ENCODE data around the gene STRN4.
A peak's percentile ranks its signal among the peaks of the same experiment; 100 is the strongest.

Gene STRN4

DNA sequence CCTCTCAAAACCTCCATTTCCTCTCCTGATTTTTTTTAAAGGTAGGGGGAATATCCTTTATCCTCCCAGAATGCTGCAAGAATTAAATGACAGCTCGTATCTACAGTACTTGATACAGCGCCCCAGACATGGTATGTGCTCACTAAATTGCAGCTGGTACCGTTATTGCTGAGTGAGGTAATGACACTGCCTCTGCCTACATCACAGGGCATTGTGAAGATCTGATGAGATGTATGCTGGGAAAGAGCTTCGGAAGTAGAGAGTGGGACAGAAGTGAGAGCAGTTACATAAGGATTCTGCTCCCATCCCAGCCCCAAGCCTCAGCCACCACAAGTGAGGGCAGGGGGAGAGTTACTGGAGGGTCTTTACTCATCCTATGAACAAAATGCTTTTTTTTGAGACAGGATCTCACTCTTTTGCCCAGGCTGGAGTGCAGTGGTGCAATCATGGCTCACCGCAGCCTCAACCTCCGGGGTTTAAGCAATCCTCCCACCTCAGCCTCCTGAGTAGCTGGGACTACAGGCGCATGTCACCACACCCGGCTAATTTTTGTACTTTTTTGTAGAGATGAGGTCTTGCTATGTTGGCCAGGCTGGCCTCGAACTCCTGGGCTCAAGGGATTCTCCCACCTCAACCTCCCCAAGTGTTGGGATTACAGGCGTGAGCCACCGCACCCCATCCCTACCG is 2.1 kb downstream of the STRN4 start:
- DNase-seq (ENCODE audit: low spot score) = no peak

DNA sequence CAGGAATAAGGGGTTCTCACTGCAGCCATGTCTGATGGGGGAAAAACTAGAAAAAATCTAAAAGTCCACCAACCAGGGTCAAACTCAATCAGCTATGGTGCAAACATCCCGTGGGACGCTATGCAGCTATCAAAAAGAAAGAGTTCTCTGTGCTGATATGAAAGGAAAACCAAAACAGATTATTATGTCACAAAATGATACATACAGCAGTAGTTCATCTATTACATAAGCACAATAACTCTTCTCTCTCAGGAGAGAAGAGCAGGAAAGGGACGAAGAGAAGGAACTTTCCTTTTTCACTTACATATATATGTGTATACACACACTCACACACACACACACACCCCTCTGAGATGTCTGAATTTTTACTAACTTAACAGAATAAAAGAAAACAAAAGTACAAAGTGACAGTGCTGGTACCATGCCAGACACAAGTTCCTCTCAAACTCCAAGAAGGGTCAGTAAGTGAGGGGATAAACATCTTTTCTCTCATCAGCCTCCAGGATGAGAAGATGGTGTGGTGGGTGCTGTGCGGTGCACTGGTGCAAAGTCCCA is 3.2 kb downstream of the STRN4 start:
- DNase-seq (ENCODE audit: low spot score) = no peak

DNA sequence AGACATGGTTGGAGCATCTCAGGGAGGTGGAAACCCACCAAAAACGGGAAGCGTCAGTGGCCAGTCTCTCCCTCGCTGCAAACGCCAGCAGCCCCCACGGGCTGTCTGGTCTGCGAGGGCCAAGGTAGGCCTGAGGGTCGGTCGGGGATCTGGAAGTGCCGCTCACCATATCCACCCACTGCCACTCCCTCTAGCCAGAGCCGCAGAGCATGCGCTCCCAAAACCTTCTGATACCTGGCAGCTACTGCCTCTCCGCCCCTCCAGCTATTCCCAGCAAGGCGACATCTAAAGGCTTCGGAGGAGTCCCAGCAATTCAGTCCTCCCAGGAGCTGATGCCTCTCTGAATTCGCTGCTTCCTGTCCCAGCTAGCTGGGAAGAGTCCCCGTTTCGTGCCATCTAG is 4.8 kb downstream of the STRN4 start:
- no peak for DNase-seq (ENCODE audit: low spot score)

DNA sequence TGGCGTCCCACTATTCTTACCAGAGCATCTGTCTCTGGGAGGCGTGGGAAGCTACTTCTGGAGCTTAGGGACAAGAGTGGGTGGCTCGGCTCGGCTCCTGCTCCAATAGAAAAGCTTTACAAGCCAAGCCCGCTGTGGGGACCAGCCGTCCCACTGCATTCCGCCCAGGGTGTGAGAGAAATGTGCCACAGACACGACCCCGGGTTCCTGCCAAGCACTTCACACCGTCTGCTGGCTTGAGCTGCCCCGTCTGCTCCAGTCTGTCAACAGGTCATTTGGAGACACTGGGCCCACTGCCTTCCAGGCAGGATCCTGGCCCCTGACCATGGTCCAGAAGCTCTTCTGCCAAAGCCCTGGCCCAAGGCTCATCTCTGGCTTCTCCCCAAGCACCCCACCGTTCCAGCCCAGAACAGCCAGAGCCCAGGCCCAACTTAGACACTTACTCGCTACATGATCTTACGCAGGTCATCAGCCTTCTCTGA is 6.9 kb downstream of the STRN4 start:
- no peak for DNase-seq (ENCODE audit: low spot score)

DNA sequence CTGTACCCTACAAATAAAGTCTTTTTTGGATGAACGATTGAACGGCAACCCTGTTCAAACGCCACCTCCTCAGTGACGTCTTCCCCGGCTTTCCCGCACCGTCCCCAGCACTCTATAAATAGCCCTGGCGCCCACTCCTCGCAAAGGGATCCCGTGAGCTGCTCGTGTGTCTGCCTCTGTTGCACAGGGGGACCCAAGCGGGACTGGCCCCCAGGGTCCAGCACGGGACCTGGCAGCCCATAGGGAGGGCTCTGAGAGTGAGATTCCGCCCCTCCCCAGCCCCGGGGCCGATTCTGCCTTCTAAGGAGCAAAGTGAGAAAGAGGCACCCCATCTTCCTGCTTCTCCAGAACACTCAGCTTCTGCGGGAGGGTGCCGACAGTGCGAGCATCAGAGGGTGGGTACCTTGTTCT is 8.5 kb downstream of the STRN4 start:
- DNase-seq (ENCODE audit: low spot score) = no peak

DNA sequence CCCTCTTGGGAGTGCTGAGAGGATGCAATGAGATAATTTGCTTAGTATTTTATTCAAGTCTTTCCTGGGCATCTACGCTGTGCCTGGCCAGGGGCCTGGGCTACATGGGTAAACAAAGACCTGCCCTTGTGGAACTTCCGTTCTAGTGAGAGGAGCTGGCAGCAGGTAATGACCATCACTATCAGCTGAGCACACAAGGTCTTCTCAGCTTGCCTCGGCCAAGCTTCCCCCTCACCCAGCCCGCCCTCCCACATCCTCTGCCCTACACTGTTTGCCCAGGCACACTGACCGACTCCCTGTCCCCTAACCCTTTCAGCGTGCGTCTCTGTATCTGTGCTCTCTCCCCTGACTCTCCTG is 9.0 kb downstream of the STRN4 start:
- no peak for DNase-seq (ENCODE audit: low spot score)

DNA sequence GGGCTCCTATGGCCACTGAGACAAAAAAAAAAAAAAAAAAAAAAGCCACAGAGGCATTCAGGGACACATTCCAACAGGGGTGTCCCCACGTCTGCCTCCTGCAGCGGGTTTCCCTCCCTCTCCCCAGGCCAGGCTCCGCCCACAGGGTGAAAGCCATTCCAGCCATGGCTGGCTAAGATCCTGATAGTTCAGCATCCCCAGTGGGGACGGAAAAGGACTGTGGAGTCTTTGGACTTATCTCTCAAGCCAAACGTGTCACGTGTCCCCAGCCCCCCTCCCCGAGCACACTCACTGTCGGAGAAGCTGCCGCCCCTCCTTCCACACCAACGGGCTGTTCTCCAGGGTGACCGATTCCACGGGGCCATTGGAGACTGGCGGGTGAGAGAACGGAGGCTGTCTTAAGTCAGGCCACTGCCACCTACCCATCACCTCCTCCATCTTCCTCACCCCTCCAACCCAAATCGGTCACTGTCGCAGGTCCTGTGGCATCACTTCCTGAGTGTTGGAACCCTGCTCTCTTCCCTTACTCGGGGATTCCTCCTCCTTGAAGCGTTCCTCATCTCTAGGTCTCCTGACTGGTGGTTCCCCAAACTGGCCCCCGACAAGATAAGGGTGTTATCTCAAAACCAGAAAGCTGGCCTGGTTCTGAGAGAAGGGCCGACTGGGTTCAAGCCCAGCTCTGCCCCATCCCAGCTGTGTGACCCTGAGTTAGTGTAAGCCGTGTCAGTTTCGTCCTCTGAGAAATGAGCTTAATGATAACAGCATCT is 9.5 kb downstream of the STRN4 start:
- no peak for DNase-seq (ENCODE audit: low spot score)

DNA sequence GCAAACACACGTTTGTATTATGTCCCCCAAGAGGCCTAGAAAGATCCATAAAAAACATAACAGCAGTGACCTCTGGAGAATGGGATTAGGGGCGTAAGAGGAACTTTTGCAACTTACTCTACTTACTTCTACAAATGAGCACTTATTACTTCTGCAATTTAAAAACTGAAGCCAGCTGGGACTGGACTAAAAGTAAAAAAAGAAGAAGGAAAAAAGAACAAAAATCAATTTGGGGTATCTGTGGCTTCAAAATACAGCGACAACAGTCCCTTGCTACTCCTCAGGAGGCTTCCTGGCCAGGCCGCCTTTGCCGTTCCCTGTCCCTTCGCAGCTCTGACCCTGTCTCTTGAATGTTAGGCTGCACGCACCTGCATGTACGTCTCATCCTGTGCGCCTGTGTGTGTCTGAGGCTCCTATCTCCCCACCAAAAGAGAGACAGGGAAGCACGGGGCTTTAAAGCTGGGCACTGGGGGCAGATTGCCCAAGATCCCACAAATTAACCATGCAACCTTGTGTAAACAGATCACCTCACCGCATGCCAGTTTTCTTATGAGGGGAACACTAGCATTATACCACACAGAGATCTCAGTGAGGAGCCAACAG is 12.5 kb downstream of the STRN4 start:
- no peak for DNase-seq (ENCODE audit: low spot score)

DNA sequence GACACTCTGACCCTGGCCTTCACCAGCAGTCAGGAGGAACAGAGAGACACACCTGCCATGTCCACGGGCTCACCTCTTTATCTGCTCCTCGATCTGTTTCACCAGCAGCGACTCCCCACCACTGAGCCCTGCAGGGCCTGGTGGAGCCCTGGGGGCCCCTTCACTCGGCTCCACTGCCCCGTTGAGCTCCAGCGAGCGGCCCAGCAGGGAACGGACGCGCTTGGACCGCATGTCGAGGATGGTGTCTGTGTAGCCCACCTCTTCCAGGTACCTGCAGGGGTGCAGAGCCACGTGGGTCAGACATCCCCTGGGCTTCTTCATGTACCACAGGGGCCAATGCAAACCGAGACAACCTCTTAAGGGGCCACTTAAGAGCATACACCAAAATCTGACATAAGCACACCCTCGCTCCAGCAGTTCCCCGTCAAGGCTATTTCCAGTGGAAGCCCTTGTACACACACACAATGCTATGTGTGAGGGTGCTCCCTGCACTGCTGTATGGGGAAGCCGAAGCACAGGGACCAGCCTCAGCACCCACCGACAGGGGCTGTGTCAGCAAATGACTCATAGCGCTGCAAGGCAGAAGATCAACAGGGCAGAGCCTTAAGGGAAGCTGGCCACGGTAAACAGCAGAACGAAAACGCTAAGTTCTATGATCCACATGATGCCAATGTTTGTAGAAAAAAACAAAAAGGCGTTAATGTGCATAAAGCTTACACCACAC is 13.1 kb downstream of the STRN4 start:
- DNase-seq (ENCODE audit: low spot score) = no peak

DNA sequence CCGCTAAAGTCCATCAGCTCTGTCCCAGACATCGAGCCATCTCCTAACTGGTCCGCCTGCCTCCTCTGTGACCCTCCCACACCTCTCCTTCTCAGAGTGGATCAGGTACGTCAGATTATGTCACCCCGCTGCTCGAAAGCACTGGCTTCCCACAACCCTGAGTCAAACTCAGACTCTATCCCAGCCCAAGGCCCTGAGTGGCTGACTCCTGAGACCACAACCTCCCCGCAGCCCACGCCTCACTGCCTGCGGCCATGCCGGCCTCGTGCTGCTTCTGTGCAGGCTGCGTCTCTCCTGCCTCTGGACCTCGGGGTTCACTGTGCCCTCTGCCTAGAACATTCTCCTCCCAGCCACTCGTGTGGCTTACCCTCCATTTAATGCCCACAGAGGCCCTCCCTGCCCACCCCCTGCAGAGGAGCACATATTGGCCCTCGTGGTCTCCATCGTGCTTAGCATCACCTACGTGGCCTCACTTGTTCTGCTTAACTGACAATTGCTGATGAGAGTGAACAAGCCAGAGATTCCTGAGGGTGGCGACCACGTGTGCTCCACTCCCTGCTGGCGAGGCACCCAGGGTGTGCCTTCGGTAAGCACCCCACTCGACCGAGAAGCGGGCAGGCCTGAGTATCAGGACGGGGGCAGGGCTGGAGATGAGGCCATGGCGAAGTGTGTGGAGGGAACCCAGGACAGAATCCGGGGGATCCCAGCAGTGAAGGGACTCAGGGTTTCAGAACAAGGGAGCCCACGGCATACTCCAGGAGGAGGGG is 13.9 kb downstream of the STRN4 start:
- no peak for DNase-seq (ENCODE audit: low spot score)

DNA sequence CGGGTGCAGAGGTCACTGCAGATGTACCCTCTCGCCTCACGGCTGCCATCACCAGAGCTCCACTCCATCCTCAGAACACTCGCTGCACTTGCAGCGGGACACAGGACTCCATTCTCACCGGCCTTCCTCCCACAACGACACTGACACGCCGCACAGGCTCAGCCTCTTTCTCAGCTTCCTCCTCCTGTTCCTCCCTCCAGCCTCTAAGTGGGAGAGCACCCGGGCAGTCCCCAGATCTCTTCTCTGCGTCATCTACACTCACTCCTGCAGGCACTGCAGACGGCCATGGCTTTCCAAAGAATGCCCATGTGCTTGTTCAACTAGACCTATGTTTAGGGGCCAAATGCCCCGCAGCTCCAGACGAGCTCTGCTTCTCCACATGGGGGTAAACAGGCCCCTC is 14.7 kb downstream of the STRN4 start:
- DNase-seq (ENCODE audit: low spot score) = no peak

DNA sequence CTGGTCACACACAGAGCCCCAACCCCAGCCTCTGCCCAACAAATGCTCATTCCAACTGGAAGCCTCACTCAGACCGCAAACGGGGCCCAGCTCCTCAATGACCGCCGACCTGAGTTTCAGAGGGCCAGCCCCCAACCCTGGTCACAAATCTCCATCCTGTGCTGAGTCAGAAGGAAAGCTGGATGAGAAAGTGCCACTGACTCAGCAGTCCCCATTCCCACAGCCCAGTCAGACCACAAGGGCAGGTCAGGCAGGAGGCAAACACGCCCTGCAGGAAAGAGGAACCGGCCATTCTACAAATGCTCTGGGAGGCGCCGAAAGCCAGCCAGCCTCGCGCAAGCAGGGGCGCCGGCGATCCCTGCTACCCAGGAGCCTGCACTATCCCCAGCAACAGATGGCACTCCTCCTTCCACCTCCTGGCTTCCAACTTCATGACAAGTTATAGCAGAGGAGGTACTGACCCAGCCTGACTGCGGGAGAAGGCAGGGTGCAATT is 15.2 kb downstream of the STRN4 start:
- no peak for DNase-seq (ENCODE audit: low spot score)

DNA sequence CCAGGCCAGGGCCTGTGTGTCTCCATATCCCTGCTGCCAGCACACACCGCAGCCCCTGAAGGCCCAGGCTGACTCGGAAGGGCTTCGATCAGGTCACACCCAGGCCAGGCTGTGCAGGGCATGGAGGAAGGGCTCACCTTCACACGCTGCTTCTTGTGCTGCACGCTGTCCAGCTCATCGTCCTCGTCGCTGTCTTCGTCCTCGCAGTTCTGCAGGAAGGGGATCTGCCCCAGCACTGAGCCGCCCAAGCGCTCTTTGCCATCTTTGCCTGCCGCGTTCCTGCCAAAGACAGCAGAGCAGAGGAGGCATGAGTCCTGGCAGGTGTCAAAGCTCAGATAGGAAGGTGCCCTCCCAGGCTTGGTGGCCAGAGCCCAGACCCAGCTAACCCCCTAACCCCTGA is 15.7 kb downstream of the STRN4 start:
- no peak for DNase-seq (ENCODE audit: low spot score)

DNA sequence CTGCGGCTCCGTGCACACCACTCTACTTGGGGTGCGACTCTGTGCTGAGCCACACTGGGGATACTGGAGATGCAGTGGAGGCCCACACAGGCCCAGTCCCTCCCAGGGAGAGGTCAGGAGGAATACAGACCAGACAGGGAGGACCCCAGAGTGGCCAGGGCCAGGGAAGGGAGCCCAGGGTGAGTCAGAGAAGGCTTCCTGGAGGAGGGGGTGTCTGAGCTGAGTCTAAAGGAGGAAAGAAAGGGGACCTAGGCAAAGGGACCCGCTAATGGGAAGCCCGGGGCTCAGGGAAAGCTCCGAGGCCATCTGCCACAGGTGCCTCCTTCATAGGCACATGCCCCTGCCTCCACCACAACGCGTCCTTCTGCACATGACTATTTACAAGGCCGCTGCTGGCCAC is 16.1 kb downstream of the STRN4 start:
- no peak for DNase-seq (ENCODE audit: low spot score)

DNA sequence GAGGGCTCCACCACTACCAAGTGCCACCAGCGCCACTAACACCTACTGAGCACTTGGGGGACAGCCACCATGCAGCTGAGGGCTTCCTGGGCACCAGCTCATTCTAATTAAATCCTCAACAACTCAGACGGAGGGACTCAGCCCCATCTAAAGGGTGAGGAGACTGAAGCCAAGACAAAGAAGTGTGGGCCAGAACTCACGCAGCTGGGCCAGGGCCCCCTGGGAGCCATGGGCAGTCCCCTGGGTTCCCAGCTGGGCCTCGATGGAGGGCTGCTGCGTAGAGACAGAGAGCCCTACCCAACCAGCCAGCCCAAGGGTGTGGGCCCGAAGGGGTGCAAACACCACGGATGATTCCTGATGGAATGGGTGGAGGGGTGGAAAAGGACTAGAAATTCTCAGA is 16.6 kb downstream of the STRN4 start:
- no peak for DNase-seq (ENCODE audit: low spot score)

DNA sequence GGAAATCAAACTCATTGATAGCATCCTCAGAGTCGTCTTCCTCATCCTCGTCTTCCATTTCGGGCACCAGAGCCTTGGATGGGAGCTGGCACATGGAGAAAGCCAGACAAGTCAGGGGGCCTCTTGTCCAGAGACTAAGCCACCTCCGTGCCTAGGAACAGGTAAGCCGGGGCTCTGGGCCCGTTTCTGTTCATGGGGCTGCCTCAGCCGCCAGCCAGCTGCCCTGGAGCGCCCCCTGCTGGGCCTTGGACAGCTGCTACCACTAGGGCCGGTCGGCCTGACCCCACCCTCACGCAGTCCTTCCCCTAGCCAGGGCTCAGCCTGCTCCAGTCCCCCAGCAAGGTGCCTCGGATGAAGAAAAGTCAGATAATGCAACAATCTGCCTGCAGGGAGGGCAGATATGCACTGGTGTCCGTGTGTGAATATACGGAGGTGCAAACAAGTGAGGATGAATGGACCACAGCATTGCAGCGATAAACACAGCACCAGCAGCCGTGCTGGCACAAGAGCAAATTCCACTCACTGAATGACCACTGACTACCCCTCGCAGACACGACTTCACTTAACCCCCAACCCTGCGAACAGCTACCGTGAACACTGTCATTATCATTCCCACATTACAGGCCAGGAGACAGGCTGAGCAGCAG is 17.4 kb downstream of the STRN4 start:
- DNase-seq (ENCODE audit: low spot score) = peak; percentile 87

DNA sequence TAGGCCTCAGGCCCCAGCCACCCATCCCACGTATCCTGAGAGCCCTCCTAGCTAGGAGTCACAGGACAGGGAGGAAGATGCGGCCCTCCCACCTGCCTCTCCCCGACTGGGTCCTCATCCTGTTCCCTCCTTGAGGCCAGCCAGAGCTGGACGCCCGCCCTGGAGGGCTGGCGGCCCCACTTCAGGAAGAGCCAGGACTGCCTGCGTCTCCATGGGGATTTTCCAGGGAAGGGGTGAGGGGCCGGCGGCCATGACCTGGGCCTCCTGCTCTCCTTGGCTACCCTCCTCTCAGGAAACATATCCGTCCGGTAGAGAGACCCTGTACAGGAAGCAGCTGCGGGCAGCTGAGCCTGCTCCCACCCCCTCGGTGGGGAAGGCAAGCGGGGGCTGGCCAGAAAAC is 18.0 kb downstream of the STRN4 start:
- DNase-seq (ENCODE audit: low spot score) = no peak

DNA sequence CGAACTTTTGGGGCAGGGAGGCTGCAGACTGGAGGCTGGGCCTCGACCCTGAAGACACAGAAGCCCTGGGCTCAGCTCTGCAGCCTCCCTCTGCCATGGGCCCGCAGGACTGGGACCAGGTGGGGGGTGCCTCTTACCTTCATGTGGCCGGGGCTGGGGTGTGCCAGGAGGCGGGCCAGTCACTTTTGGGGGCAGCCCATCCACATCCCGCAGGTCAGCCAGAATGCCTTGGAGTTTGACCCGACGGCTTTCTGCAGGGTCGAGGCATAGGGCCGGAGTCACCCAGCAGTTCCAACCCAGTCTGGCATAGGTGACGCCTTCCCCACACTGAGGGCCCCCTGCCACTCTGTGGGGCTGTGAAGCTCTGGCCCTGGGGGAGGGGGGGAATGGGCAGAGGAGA is 18.5 kb downstream of the STRN4 start:
- no peak for DNase-seq (ENCODE audit: low spot score)

DNA sequence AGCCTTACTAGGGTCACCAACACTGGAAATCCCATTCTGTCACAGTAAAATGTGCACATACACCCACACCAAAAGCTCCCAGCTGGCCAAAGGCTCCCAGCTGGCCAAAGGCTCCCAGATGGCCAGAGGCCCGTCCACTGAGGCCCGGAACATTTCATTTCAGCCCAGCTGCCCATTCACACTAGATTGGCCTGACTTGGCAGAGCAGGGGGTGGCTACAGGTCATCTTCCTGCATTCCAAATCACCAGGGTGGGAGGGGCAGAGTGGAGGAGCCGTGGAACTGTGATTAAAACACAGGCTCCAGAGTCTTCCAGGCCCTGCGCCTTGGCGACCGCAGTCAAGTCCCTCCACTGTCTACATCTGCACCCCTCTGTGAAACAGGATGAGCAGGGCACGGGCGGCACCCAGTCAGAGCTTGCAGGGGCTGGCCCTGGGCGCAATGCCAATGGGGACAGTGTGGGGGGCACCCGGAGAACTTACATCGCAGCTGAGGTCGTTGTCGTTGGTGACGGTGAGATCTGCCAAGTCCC is 19.2 kb downstream of the STRN4 start:
- DNase-seq (ENCODE audit: low spot score) = no peak

DNA sequence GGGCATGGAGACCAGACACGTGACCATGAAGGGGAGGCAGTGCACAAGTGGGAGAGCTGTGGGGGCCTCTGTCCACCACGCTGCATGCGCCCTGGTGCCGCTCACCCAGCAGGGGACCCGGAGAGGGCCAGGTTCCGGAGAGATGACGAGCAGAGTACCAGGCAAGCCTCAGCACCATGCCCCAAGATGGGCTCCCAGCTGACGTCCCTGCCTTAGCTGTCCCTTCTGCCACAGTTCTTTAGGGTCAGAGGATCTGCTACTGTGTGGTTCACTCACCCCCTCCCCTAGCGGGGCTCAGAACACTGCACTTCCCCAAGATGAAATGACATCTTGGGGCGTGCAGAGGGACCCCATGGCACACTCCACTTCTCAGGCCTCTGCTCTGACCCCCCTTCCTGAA is 19.7 kb downstream of the STRN4 start:
- DNase-seq (ENCODE audit: low spot score) = no peak

All from germinal center (tissue), 1 donor.